Activated naive CD4-positive, alpha-beta T cell treated with anti-CD3 and anti-CD28 coated beads for 36 hours (primary cell): Measurements from ENCODE around the gene IL10. TPM values are rescaled to one million over a fixed set of nuclear protein-coding genes. Genes with fewer than 3 reads are reported as not detected.

Source experiments
- CTCF ChIA-PET: fragments of 350-600 bp; sonication (Branson Sonifier 250); formaldehyde crosslinking; loops from one replicate; lab custom pipeline; 2021; ENCODE audit warnings: antibody characterized with exemption; lab: Charles Lee
- DNase-seq: peaks from one replicate; pipeline ENCODE4 v3.0.0-alpha.2; 2020
- H3K27ac Mint-ChIP-seq: one replicate; pipeline ENCODE4 v1.8.0; 2021; ENCODE audit warnings: mild to moderate bottlenecking, mixed read lengths
- H3K27me3 Mint-ChIP-seq: one replicate; pipeline ENCODE4 v1.8.0; 2021; ENCODE audit warnings: low read depth, mixed read lengths
- H3K36me3 Mint-ChIP-seq: one replicate; pipeline ENCODE4 v1.8.0; 2021; ENCODE audit warnings: low read depth, mixed read lengths
- H3K4me1 Mint-ChIP-seq: one replicate; pipeline ENCODE4 v1.8.0; 2021; ENCODE audit warnings: low read depth, mixed read lengths
- H3K4me3 Mint-ChIP-seq: one replicate; pipeline ENCODE4 v1.8.0; 2021; ENCODE audit warnings: mild to moderate bottlenecking, moderate library complexity, mixed read lengths
- H3K9me3 Mint-ChIP-seq: one replicate; pipeline ENCODE4 v1.8.0; 2021; ENCODE audit warnings: mixed read lengths
- intact Hi-C: fragments of 100-400 bp; cut with micrococcal nuclease; formaldehyde crosslinking; loops from one replicate; pipeline ENCODE4 v1.15.1; 2023
- total RNA-seq, 2 experiments: library from RNA; stranded (reverse); gene quantifications; one replicate each; pipeline ENCODE4 v1.2.3, GENCODE V29; 2021

Gene IL10
- total RNA-seq, result not detected

- CTCF ChIA-PET, result interaction anchor here (0.7 to 1.3 kb wide), 6 partner anchors 31 to 140 kb away, joined by 3 to 4 read pairs (median 3); no protein-coding TSS in a partner anchor
- intact Hi-C loops, result no loop called here
- no peak within 1 kb of the TSS for H3K27ac Mint-ChIP-seq
- peaks cover 18% of the 10 kb centered on the region for H3K27me3 Mint-ChIP-seq
- peaks cover 54% of the 10 kb centered on the region for H3K4me1 Mint-ChIP-seq
- H3K9me3 Mint-ChIP-seq, result no peaks in the 10 kb centered on the region
- DNase-seq, result no peak
- H3K4me3 Mint-ChIP-seq, result no peak within 1 kb of the TSS
- no peaks in the 10 kb centered on the region for H3K36me3 Mint-ChIP-seq
Observed at GRCh38 chr1:206772243-206772937, at the start of gene IL10. Gene IL10, minus strand, starts transcription at chr1:206772494. Its CDS starts 59 bp downstream, at chr1:206772435.

GRCh38 chr1:206821493-206821892 lies 49.2 kb upstream of the IL10 start:
- H3K4me3 Mint-ChIP-seq, result no peak overlapping the region
- no peaks in the 10 kb centered on the region for H3K36me3 Mint-ChIP-seq
- H3K9me3 Mint-ChIP-seq, result no peaks in the 10 kb centered on the region
- intact Hi-C loops, result no loop called here
- no peaks in the 10 kb centered on the region for H3K27me3 Mint-ChIP-seq
- no peak overlapping the region for H3K27ac Mint-ChIP-seq
- no peak for DNase-seq
- H3K4me1 Mint-ChIP-seq, result peaks cover 20% of the 10 kb centered on the region
- CTCF ChIA-PET, result interaction anchor here (0.9 kb wide), 1 partner anchor 11 kb away, joined by 3 read pairs; no protein-coding TSS in a partner anchor

- peak; percentile 56 for DNase-seq
- intact Hi-C loops, result loop anchor here (1.0 to 2.0 kb wide), 5 partner anchors 11 to 81 kb away; partner anchors contain the start of genes IL20 and IL24
Observed at GRCh38 chr1:206816390-206817287, 44.3 kb upstream of the IL10 start.

GRCh38 chr1:206814716-206815341 lies 42.5 kb upstream of the IL10 start:
- Mint-ChIP-seq H3K9me3 (peaks cover 6% of the 10 kb centered on the region), H3K27me3 (no peaks in the 10 kb centered on the region), H3K27ac (no peak overlapping the region), H3K4me1 (peaks cover 21% of the 10 kb centered on the region), H3K4me3 (no peak overlapping the region), H3K36me3 (peaks cover 2% of the 10 kb centered on the region)
- intact Hi-C loops, result no loop called here
- CTCF ChIA-PET, result interaction anchor here (2.2 kb wide), 1 partner anchor 96 kb away, joined by 9 read pairs; no protein-coding TSS in a partner anchor
- no peak for DNase-seq

More at GRCh38 chr1:206816390-206817287, 44.3 kb upstream of the IL10 start:
- Mint-ChIP-seq H3K4me1 (peaks cover 21% of the 10 kb centered on the region), H3K4me3 (no peak overlapping the region), H3K9me3 (peaks cover 6% of the 10 kb centered on the region), H3K27ac (peak overlapping the region; percentile 80), H3K36me3 (peaks cover 2% of the 10 kb centered on the region), H3K27me3 (no peaks in the 10 kb centered on the region)
- CTCF ChIA-PET, result interaction anchor here (0.6 to 3.1 kb wide), 14 partner anchors 11 to 546 kb away, joined by 3 to 20 read pairs (median 4); no protein-coding TSS in a partner anchor

DNA sequence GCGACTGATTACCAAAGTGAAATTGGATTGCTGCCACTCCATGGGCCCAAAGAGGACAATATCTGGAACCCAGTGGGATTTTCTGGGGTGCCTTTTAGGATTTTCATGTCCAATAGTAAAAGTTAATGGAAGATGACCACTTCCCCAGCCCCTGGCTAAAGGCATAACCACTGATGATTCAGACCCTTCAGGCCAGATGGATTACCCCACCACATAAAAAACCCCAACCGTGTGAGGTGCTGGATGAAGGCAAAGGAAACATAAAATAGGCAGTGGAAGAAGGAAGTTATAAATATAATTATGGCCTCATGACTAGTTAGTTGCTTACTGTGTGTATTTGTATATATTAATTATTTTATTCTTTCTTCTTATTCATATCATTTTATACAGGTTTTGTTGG lies 40.2 kb upstream of the IL10 start:
- CTCF ChIA-PET, result interaction anchor here (1.6 to 10.7 kb wide), 4 partner anchors 78 to 119 kb away, joined by 3 to 232 read pairs (median 136); no protein-coding TSS in a partner anchor
- Mint-ChIP-seq H3K27ac (no peak overlapping the region), H3K36me3 (peaks cover 2% of the 10 kb centered on the region), H3K4me1 (peaks cover 36% of the 10 kb centered on the region), H3K27me3 (no peaks in the 10 kb centered on the region), H3K4me3 (no peak overlapping the region), H3K9me3 (peaks cover 6% of the 10 kb centered on the region)
- no peak for DNase-seq
- intact Hi-C loops, result no loop called here

DNA sequence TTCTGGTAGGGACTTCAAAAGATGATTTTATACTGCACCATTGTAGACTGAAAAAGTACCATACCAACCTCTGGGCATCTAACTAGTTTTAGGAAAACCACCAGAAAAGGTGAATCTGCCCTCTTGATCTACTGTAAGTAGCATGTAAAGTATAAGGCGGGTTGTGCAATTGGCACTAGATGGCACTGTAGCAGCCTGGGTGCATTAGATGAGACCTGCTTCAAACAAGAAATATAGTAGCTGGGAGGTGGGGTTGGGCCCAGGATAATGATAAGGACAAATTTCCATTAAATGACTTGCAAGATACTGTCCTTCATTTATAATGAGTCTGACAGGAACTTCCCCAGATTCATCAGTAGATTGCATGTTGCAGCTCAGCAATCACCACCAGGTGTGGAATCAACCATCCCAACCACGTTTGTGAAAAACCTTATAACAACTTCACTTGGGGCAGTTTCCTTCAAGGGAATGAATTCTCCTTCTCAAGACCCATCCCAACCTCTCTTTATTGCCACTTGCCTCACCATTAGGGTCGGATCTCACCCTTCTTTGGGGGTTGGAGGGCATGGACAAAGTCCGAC lies 37.3 kb upstream of the IL10 start:
- CTCF ChIA-PET, result interaction anchor here (0.6 to 10.7 kb wide), 48 partner anchors 9 to 319 kb away, joined by 3 to 232 read pairs (median 6); partner anchors contain the start of genes DYRK3 and IL19
- intact Hi-C loops, result loop anchor here (1.0 to 5.0 kb wide), 6 partner anchors 55 to 689 kb away; partner anchors contain the start of gene IL20
- H3K4me3 Mint-ChIP-seq, result no peak overlapping the region
- H3K4me1 Mint-ChIP-seq, result peaks cover 36% of the 10 kb centered on the region
- H3K27ac Mint-ChIP-seq, result no peak overlapping the region
- H3K9me3 Mint-ChIP-seq, result peaks cover 6% of the 10 kb centered on the region
- H3K27me3 Mint-ChIP-seq, result no peaks in the 10 kb centered on the region
- peak; percentile 75 for DNase-seq
- H3K36me3 Mint-ChIP-seq, result peaks cover 2% of the 10 kb centered on the region

DNA sequence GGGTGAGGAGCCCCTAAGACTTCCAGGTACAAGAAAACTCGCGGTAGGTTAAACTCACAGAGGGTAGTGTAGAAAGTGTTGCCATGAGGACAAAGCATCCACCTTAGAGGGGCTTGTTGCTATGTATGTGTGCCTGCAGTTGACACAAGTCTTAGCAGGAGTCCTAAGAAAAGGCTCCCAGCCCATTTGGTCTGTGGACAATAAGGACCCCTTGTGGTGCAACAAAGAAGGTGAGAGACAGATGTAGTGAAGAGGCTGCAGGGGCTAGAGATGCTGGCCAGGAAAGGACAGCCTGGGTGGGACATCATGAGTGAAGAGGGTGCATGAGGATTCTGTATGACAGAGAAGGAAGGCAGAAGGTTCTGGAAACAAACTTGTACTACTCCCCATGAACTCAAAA lies 36.3 kb upstream of the IL10 start:
- peaks cover 6% of the 10 kb centered on the region for H3K9me3 Mint-ChIP-seq
- no peak overlapping the region for H3K4me3 Mint-ChIP-seq
- peaks cover 2% of the 10 kb centered on the region for H3K36me3 Mint-ChIP-seq
- CTCF ChIA-PET, result interaction anchor here (0.8 to 10.7 kb wide), 35 partner anchors 10 to 174 kb away, joined by 3 to 232 read pairs (median 7); partner anchors contain the start of genes DYRK3, IL10 and IL19
- intact Hi-C loops, result loop anchor here (1.0 to 5.0 kb wide), 11 partner anchors 56 to 690 kb away; partner anchors contain the start of gene IL20
- DNase-seq, result peak; percentile 70
- H3K27me3 Mint-ChIP-seq, result no peaks in the 10 kb centered on the region
- H3K27ac Mint-ChIP-seq, result no peak overlapping the region
- peaks cover 42% of the 10 kb centered on the region for H3K4me1 Mint-ChIP-seq

- Mint-ChIP-seq H3K27ac (no peak overlapping the region), H3K4me3 (no peak overlapping the region), H3K27me3 (peaks cover 1% of the 10 kb centered on the region), H3K4me1 (peaks cover 68% of the 10 kb centered on the region), H3K9me3 (no peaks in the 10 kb centered on the region), H3K36me3 (no peaks in the 10 kb centered on the region)
- CTCF ChIA-PET, result interaction anchor here (0.7 to 10.7 kb wide), 13 partner anchors 10 to 170 kb away, joined by 3 to 232 read pairs (median 5); partner anchors contain the start of genes DYRK3, IL19 and IL20
- no peak for DNase-seq
- intact Hi-C loops, result loop anchor here (5.0 kb wide), 1 partner anchor 313 kb away; no protein-coding TSS in a partner anchor
Observed at GRCh38 chr1:206805357-206805756, 33.1 kb upstream of the IL10 start.

- Mint-ChIP-seq H3K9me3 (no peaks in the 10 kb centered on the region), H3K27me3 (peaks cover 4% of the 10 kb centered on the region), H3K36me3 (no peaks in the 10 kb centered on the region), H3K4me1 (peaks cover 67% of the 10 kb centered on the region), H3K4me3 (no peak overlapping the region), H3K27ac (no peak overlapping the region)
- intact Hi-C loops, result loop anchor here (5.0 kb wide), 3 partner anchors 212 to 752 kb away; partner anchors contain the start of genes IKBKE and RHEX
- DNase-seq, result no peak
- CTCF ChIA-PET, result interaction anchor here (0.7 to 10.7 kb wide), 19 partner anchors 13 to 178 kb away, joined by 3 to 232 read pairs (median 5); partner anchors contain the start of genes IL10, IL19 and IL20
Observed at GRCh38 chr1:206804156-206804737, 32.0 kb upstream of the IL10 start.

DNA sequence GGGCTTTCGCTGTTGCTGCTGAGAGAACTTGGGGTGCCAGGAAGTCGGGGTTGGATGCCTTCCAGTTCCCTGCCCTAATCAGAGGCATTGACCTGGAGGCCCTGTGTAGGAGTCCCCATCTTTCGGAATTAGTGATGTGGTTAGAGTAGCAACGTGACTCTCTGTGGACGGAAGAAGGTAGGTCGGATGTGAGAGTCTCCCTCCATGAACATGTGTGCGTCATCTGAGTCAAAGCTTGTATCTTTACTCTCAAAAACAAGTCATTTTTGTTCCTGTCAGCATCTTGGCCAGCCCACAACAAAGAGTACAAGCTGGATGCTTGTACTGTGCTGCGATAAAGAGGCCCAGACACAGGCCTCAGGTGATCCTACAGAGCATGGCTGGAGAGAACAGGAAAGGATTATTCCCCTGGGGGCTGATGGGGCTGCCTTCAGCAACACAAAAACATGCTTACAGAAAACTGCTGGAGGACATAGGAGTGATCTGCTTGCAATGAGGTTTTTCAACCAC lies 31.0 kb upstream of the IL10 start:
- DNase-seq, result peak; percentile 92
- Mint-ChIP-seq H3K27ac (peak overlapping the region; percentile 82), H3K9me3 (no peaks in the 10 kb centered on the region), H3K27me3 (peaks cover 7% of the 10 kb centered on the region), H3K4me1 (peaks cover 59% of the 10 kb centered on the region), H3K4me3 (no peak overlapping the region), H3K36me3 (no peaks in the 10 kb centered on the region)
- intact Hi-C loops, result loop anchor here (1.0 to 5.0 kb wide), 17 partner anchors 14 to 751 kb away; partner anchors contain the start of genes CD55, IKBKE, IL24 and RHEX
- CTCF ChIA-PET, result interaction anchor here (0.6 to 10.7 kb wide), 14 partner anchors 13 to 110 kb away, joined by 3 to 232 read pairs (median 6); partner anchors contain the start of genes IL10 and IL19
